ENCODE results near the gene TMEM184B. TPM values are rescaled to one million over a fixed set of nuclear protein-coding genes. Genes with fewer than 3 reads are reported as not detected.

TMEM184B gene
- total and polyA plus RNA-seq, 2 donors (not counting 1 experiment from before 2014, with no cell fraction given) = 9.9 to 24.7 TPM

DNA sequence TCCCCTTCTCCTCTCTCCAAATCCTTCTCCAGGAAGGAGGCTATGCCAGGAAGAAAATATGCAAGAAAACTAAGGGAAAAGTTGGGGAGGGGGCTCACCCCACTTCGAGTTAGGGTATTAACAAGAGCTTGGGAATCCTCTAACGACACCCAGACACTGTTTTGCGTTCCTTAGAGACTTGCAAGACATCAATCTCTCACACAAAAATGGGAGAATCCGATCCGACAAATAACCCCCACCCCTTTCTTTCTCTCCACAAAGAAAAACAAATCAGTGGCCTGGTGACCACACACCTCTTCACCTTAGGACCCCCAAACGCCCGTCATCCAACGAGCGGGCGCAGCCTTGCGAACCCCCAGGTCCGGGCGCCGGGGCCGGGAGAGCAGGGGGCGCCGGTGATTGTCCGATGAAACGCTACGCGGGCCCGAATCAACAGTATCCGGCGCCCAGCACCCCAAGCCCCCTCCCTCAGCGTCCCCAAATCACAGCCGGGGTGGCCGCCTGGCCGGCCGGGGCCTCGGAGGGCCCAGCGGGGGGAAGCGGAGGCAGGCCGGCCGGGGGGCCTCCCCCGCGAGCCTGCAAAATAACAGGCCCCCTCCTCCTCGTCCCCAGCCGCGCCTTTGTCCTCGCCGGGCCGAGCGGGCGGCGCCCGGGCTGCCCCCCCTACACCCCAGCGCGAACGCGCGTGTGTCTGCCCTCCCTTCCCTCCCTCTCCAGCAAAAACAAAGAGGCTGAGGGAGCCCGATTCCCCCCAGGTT is 43.7 kb upstream of the TMEM184B start:
- no peaks in the 10 kb centered on the region for H3K9me3 Mint-ChIP-seq (ENCODE audit: insufficient read depth)
- under 1% methylated on average over 50 of the region's 52 CpGs for WGBS (ENCODE audit: insufficient coverage)
- peak overlapping the region; percentile 3 to 66 (median 58) for H3K4me3 ChIP-seq (ENCODE audit: control extremely low read depth in 1 of 5, extremely low read depth in 1 of 5, insufficient read depth in 1 of 5, low read depth in 2 of 5, low read length in 4 of 5)
- peak overlapping the region; percentile 84 for H3K4me2 ChIP-seq (replicated peaks; ENCODE audit: low read depth, low read length, poor library complexity, severe bottlenecking)
- TF ChIP-seq, protein P1, sequence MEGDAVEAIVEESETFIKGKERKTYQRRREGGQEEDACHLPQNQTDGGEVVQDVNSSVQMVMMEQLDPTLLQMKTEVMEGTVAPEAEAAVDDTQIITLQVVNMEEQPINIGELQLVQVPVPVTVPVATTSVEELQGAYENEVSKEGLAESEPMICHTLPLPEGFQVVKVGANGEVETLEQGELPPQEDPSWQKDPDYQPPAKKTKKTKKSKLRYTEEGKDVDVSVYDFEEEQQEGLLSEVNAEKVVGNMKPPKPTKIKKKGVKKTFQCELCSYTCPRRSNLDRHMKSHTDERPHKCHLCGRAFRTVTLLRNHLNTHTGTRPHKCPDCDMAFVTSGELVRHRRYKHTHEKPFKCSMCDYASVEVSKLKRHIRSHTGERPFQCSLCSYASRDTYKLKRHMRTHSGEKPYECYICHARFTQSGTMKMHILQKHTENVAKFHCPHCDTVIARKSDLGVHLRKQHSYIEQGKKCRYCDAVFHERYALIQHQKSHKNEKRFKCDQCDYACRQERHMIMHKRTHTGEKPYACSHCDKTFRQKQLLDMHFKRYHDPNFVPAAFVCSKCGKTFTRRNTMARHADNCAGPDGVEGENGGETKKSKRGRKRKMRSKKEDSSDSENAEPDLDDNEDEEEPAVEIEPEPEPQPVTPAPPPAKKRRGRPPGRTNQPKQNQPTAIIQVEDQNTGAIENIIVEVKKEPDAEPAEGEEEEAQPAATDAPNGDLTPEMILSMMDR (IDR thresholded peaks at IDR 0.05) = no peak
- no peak for TF ChIP-seq EZH2 (IDR thresholded peaks at IDR 0.05; ENCODE audit: borderline replicate concordance, insufficient read depth, low read depth, low read length, poor library complexity, severe bottlenecking)
- peak overlapping the region; percentile 97 for H3K27ac Mint-ChIP-seq
- H3K9ac ChIP-seq (ENCODE audit: low read length) = peak overlapping the region; percentile 67
- intact Hi-C loops (cut with micrococcal nuclease) = loop anchor here (1.0 to 10.0 kb wide), 10 partner anchors 11 to 709 kb away; partner anchors contain the start of genes CBX6, DDX17, DMC1 and GGA1
- peaks cover 0 to 3% of the 10 kb centered on the region in 2 experiments for H3K36me3 ChIP-seq (replicated peaks in 1 of 2; ENCODE audit: control extremely low read depth in 1 of 2, control insufficient read depth in 1 of 2, extremely low read depth in 1 of 2, insufficient read depth in 2 of 2, low read length in 1 of 2)
- H2AFZ ChIP-seq (ENCODE audit: insufficient read depth, low read depth, low read length, poor library complexity, severe bottlenecking) = peak overlapping the region; percentile 66
- ChIA-PET CTCF (no interaction called here), POLR2A (interaction anchor here (1.5 kb wide), 1 partner anchor 83 kb away, joined by 3 read pairs; no protein-coding TSS in a partner anchor)
- peak overlapping the region; percentile 92 for H3K4me3 Mint-ChIP-seq
- peak overlapping the region; percentile 82 to 91 for H3K27ac ChIP-seq (ENCODE audit: low read length in 2 of 2)
- ATAC-seq (ENCODE audit: low read depth) = peak; percentile 58
- no peaks in the 10 kb centered on the region for H3K9me3 ChIP-seq (ENCODE audit: control extremely low read depth in 1 of 3, control insufficient read depth in 2 of 3, insufficient read depth in 1 of 3, low read length in 2 of 3)
- DNase-seq = peak; percentile 83
- no peaks in the 10 kb centered on the region for H3K27me3 ChIP-seq (replicated peaks in 1 of 4; ENCODE audit: control extremely low read depth in 1 of 4, control insufficient read depth in 3 of 4, insufficient read depth in 4 of 4, low read length in 3 of 4)
- peaks cover 20% of the 10 kb centered on the region for H4K20me1 ChIP-seq (ENCODE audit: control insufficient read depth, insufficient read depth, low read length, poor library complexity, severe bottlenecking)
- H3K4me1 Mint-ChIP-seq = peaks cover 58% of the 10 kb centered on the region
- peaks cover 46 to 60% of the 10 kb centered on the region in 2 donors for H3K4me1 ChIP-seq (ENCODE audit: control insufficient read depth in 2 of 2, insufficient read depth in 2 of 2, low read length in 2 of 2)
- H3K27me3 Mint-ChIP-seq = no peaks in the 10 kb centered on the region
- peaks cover 6% of the 10 kb centered on the region for H3K79me2 ChIP-seq (ENCODE audit: control insufficient read depth, insufficient read depth, low read length)
